HepG2 (cell line): ENCODE data around the gene PSD4. TPM values are rescaled to one million over a fixed set of nuclear protein-coding genes. Genes with fewer than 3 reads are reported as not detected.

Experiments used
- CCDC6 ChIP-seq: sonication (generic); formaldehyde crosslinking; IDR thresholded peaks from 2 replicates; pipeline ENCODE4 v1.8.1; 2022; ENCODE audit warnings: mild to moderate bottlenecking, missing genetic modification reagents, moderate library complexity
- CHCHD3 ChIP-seq: sonication (generic); formaldehyde crosslinking; IDR thresholded peaks from 2 replicates; pipeline ENCODE4 v1.8.0; 2022; ENCODE audit warnings: mild to moderate bottlenecking, missing genetic modification reagents, moderate library complexity
- DNMT3B ChIP-seq: conservative IDR thresholded peaks from 2 replicates; pipeline ENCODE4 v1.6.1; 2016; ENCODE audit warnings: missing biosample characterization, control low read depth
- FOSL1 ChIP-seq: sonication (generic); formaldehyde crosslinking; IDR thresholded peaks from 2 replicates; pipeline ENCODE4 v1.9.0; 2021; ENCODE audit warnings: missing genetic modification reagents, borderline replicate concordance
- FOXC1 ChIP-seq: sonication (generic); formaldehyde crosslinking; IDR thresholded peaks from 2 replicates; pipeline ENCODE4 v1.8.0; 2022; ENCODE audit warnings: mild to moderate bottlenecking, missing genetic modification reagents, borderline replicate concordance
- HNRNPH1 ChIP-seq: fragments of 200-400 bp; formaldehyde crosslinking; optimal IDR thresholded peaks from 2 replicates; pipeline ENCODE3; 2017; ENCODE audit warnings: mild to moderate bottlenecking, low read depth, low read length
- KLF9 ChIP-seq: IDR thresholded peaks from 2 replicates; pipeline ENCODE4 v1.6.1; 2016; ENCODE audit warnings: low read depth
- PHF8 ChIP-seq: sonication (generic); formaldehyde crosslinking; IDR thresholded peaks from 2 replicates; pipeline ENCODE4 v1.5.0; 2020; ENCODE audit warnings: missing genetic modification reagents
- ZMYM2 ChIP-seq: sonication (generic); formaldehyde crosslinking; IDR thresholded peaks from 2 replicates; pipeline ENCODE4 v1.8.0; 2022; ENCODE audit warnings: mild to moderate bottlenecking, missing genetic modification reagents
- ZNF441 ChIP-seq: sonication (generic); formaldehyde crosslinking; IDR thresholded peaks from 2 replicates; pipeline ENCODE4 v1.7.0; 2021; ENCODE audit warnings: missing genetic modification reagents, borderline replicate concordance
- ZNF570 ChIP-seq: sonication (generic); formaldehyde crosslinking; IDR thresholded peaks from 2 replicates; pipeline ENCODE4 v1.4.0; 2020; ENCODE audit warnings: mild to moderate bottlenecking, missing genetic modification reagents, borderline replicate concordance
- ZNF577 ChIP-seq: sonication (generic); formaldehyde crosslinking; IDR thresholded peaks from 2 replicates; pipeline ENCODE4 v1.4.0; 2020; ENCODE audit warnings: mild to moderate bottlenecking, low read depth, missing genetic modification reagents, borderline replicate concordance
- polyA plus RNA-seq, 8 experiments: library from polyadenylated mRNA; depleted of rRNA in 3 of 8; stranded (reverse) in 7 of 8; unstranded in 1 of 8; fragments of >200 nt; fragmentation: Illumina TruSeq in 4 of 8; extraction: Trizol in 4 of 8; gene quantifications; 2 replicates each; pipeline versions ENCODE4 v1.2.1 to v1.2.3, GENCODE V29; 2011 to 2016; ENCODE audit warnings: low read depth in 4 of 8, missing spikeins in 1 of 8, mixed read lengths in 1 of 8; ENCODE audit not compliant: insufficient read depth in 1 of 8
- total RNA-seq, 5 experiments: library from RNA; depleted of rRNA; stranded (reverse); fragments of >200 nt; fragmentation: Illumina TruSeq; extraction: Trizol; gene quantifications; 2 replicates each; pipeline ENCODE4 v1.2.3, GENCODE V29; 2016; ENCODE audit warnings: low read depth in 1 of 5
- TF ChIP-seq, protein P1 (sequence below): sonication (generic); formaldehyde crosslinking; IDR thresholded peaks from 2 replicates; pipeline ENCODE4 v1.4.0; 2020; ENCODE audit warnings: mild to moderate bottlenecking, missing genetic modification reagents
- TF ChIP-seq, protein P2 (sequence below): sonication (generic); formaldehyde crosslinking; IDR thresholded peaks from 2 replicates; pipeline ENCODE4 v1.4.0; 2020; ENCODE audit warnings: mild to moderate bottlenecking, missing genetic modification reagents
- TF ChIP-seq, protein P3 (sequence below): sonication (generic); formaldehyde crosslinking; IDR thresholded peaks from 2 replicates; pipeline ENCODE4 v1.5.0; 2020; ENCODE audit warnings: mild to moderate bottlenecking, missing genetic modification reagents, borderline replicate concordance
- TF ChIP-seq, protein P4 (sequence below): sonication (generic); formaldehyde crosslinking; IDR thresholded peaks from 2 replicates; pipeline ENCODE4 v1.4.0; 2020; ENCODE audit warnings: missing genetic modification reagents, borderline replicate concordance

The PSD4 gene
- total and polyA plus RNA-seq, 2 of the 13 experiments (the other 11 are each of a cell fraction or from before 2014, with no cell fraction given), result 5.8 to 9.4 TPM

DNA sequence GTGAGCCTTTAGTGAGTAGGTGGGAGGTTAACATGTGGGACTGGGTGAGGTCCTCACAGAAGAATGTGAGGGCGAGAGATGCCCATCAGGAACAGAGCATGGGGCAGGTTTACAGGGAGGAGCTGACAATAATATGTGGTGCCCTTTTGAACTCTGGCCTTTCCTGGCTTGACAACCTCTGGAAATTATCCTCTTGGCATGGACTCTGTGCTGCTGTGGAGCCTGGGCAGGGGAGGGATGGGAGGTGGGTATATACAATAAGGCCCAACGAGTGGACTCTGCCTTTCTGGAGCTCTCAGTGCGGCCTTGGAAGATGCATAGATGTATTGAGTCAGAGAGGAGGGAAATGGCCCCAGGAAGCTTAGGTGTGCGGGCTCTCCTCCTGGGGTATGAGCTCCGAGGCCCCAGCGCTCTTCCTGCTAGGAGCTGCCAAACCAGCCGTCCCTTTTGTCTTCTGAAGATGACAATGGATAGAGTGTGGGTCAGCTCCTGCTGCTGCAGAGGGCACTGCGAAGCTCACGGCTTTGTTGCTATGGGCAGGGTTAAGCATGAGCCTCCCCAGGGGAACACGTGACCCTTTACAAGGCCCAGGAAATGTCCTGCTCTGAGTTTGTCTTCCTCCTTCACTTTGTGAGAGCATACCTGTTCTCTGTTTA lies 8.7 kb upstream of the PSD4 start (continued):
- TF ChIP-seq, protein P1, sequence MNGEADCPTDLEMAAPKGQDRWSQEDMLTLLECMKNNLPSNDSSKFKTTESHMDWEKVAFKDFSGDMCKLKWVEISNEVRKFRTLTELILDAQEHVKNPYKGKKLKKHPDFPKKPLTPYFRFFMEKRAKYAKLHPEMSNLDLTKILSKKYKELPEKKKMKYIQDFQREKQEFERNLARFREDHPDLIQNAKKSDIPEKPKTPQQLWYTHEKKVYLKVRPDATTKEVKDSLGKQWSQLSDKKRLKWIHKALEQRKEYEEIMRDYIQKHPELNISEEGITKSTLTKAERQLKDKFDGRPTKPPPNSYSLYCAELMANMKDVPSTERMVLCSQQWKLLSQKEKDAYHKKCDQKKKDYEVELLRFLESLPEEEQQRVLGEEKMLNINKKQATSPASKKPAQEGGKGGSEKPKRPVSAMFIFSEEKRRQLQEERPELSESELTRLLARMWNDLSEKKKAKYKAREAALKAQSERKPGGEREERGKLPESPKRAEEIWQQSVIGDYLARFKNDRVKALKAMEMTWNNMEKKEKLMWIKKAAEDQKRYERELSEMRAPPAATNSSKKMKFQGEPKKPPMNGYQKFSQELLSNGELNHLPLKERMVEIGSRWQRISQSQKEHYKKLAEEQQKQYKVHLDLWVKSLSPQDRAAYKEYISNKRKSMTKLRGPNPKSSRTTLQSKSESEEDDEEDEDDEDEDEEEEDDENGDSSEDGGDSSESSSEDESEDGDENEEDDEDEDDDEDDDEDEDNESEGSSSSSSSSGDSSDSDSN, result 0 out of 2 replicates have a peak, but pooled peaks have one; percentile 7
- TF ChIP-seq FOXC1 (CRISPR knock-in tag) (0 out of 2 replicates have a peak, but pooled peaks have one; percentile 28), PHF8 (CRISPR knock-in tag) (no peak; the same call in 1 of the 2 replicates), ZMYM2 (CRISPR knock-in tag) (no peak), FOSL1 (CRISPR knock-in tag) (no peak), KLF9 (CRISPR knock-in tag) (no peak), ZNF441 (CRISPR knock-in tag) (no peak), HNRNPH1 (no peak), CCDC6 (CRISPR knock-in tag) (0 out of 2 replicates have a peak, but pooled peaks have one; percentile 19), ZNF577 (CRISPR knock-in tag) (no peak), CHCHD3 (CRISPR knock-in tag) (no peak; the same call in 1 of the 2 replicates), DNMT3B (CRISPR knock-in tag) (0 out of 2 replicates have a peak, but pooled peaks have one; percentile 72), ZNF570 (CRISPR knock-in tag) (no peak)
- TF ChIP-seq, protein P2, sequence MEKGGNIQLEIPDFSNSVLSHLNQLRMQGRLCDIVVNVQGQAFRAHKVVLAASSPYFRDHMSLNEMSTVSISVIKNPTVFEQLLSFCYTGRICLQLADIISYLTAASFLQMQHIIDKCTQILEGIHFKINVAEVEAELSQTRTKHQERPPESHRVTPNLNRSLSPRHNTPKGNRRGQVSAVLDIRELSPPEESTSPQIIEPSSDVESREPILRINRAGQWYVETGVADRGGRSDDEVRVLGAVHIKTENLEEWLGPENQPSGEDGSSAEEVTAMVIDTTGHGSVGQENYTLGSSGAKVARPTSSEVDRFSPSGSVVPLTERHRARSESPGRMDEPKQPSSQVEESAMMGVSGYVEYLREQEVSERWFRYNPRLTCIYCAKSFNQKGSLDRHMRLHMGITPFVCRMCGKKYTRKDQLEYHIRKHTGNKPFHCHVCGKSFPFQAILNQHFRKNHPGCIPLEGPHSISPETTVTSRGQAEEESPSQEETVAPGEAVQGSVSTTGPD (CRISPR knock-in tag), result no peak
- TF ChIP-seq, protein P3, sequence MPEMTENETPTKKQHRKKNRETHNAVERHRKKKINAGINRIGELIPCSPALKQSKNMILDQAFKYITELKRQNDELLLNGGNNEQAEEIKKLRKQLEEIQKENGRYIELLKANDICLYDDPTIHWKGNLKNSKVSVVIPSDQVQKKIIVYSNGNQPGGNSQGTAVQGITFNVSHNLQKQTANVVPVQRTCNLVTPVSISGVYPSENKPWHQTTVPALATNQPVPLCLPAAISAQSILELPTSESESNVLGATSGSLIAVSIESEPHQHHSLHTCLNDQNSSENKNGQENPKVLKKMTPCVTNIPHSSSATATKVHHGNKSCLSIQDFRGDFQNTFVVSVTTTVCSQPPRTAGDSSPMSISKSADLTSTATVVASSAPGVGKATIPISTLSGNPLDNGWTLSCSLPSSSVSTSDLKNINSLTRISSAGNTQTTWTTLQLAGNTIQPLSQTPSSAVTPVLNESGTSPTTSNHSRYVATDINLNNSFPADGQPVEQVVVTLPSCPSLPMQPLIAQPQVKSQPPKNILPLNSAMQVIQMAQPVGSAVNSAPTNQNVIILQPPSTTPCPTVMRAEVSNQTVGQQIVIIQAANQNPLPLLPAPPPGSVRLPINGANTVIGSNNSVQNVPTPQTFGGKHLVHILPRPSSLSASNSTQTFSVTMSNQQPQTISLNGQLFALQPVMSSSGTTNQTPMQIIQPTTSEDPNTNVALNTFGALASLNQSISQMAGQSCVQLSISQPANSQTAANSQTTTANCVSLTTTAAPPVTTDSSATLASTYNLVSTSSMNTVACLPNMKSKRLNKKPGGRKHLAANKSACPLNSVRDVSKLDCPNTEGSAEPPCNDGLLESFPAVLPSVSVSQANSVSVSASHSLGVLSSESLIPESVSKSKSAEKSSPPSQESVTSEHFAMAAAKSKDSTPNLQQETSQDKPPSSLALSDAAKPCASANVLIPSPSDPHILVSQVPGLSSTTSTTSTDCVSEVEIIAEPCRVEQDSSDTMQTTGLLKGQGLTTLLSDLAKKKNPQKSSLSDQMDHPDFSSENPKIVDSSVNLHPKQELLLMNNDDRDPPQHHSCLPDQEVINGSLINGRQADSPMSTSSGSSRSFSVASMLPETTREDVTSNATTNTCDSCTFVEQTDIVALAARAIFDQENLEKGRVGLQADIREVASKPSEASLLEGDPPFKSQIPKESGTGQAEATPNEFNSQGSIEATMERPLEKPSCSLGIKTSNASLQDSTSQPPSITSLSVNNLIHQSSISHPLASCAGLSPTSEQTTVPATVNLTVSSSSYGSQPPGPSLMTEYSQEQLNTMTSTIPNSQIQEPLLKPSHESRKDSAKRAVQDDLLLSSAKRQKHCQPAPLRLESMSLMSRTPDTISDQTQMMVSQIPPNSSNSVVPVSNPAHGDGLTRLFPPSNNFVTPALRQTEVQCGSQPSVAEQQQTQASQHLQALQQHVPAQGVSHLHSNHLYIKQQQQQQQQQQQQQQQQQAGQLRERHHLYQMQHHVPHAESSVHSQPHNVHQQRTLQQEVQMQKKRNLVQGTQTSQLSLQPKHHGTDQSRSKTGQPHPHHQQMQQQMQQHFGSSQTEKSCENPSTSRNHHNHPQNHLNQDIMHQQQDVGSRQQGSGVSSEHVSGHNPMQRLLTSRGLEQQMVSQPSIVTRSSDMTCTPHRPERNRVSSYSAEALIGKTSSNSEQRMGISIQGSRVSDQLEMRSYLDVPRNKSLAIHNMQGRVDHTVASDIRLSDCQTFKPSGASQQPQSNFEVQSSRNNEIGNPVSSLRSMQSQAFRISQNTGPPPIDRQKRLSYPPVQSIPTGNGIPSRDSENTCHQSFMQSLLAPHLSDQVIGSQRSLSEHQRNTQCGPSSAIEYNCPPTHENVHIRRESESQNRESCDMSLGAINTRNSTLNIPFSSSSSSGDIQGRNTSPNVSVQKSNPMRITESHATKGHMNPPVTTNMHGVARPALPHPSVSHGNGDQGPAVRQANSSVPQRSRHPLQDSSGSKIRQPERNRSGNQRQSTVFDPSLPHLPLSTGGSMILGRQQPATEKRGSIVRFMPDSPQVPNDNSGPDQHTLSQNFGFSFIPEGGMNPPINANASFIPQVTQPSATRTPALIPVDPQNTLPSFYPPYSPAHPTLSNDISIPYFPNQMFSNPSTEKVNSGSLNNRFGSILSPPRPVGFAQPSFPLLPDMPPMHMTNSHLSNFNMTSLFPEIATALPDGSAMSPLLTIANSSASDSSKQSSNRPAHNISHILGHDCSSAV (CRISPR knock-in tag), result no peak
- TF ChIP-seq, protein P4, sequence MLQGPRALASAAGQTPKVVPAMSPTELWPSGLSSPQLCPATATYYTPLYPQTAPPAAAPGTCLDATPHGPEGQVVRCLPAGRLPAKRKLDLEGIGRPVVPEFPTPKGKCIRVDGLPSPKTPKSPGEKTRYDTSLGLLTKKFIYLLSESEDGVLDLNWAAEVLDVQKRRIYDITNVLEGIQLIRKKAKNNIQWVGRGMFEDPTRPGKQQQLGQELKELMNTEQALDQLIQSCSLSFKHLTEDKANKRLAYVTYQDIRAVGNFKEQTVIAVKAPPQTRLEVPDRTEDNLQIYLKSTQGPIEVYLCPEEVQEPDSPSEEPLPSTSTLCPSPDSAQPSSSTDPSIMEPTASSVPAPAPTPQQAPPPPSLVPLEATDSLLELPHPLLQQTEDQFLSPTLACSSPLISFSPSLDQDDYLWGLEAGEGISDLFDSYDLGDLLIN (CRISPR knock-in tag), result no peak
